ENCODE data around the gene PXDN. TPM values are rescaled to one million over a fixed set of nuclear protein-coding genes. Genes with fewer than 3 reads are reported as not detected.

The PXDN gene
- total RNA-seq, 1 experiment from 2014 or later, result 96.1 TPM

- CTCF ChIA-PET, result interaction anchor here (0.8 kb wide), 1 partner anchor 29 kb away, joined by 3 read pairs; no protein-coding TSS in a partner anchor
- BruUV-seq (replicated peaks), result no TSS peak
- TF ChIP-seq CTCF (IDR thresholded peaks at IDR 0.05; ENCODE audit: unreplicated experiment), result no peak
- Mint-ChIP-seq H3K27me3 (ENCODE audit: insufficient read depth, unreplicated experiment) (no peaks in the 10 kb centered on the region), H3K36me3 (ENCODE audit: insufficient read depth, unreplicated experiment) (no peaks in the 10 kb centered on the region), H3K4me1 (ENCODE audit: insufficient read depth, unreplicated experiment) (no peaks in the 10 kb centered on the region), H3K27ac (ENCODE audit: low read depth, unreplicated experiment) (no peak overlapping the region), H3K4me3 (ENCODE audit: unreplicated experiment) (no peak overlapping the region), H3K9me3 (ENCODE audit: unreplicated experiment) (no peaks in the 10 kb centered on the region)
- POLR2A ChIA-PET, result no interaction called here
- intact Hi-C loops (cut with micrococcal nuclease), result no loop called here
- DNase-seq (ENCODE audit: unreplicated experiment), result no peak
Observed at GRCh38 chr2:1788478-1788959, 44.2 kb upstream of the PXDN start.

GRCh38 chr2:1787755-1788477, 43.6 kb upstream of the PXDN start:
- BruUV-seq (replicated peaks), result no TSS peak
- Mint-ChIP-seq H3K4me3 (ENCODE audit: unreplicated experiment) (no peak overlapping the region), H3K27me3 (ENCODE audit: insufficient read depth, unreplicated experiment) (no peaks in the 10 kb centered on the region), H3K27ac (ENCODE audit: low read depth, unreplicated experiment) (no peak overlapping the region), H3K36me3 (ENCODE audit: insufficient read depth, unreplicated experiment) (no peaks in the 10 kb centered on the region), H3K4me1 (ENCODE audit: insufficient read depth, unreplicated experiment) (no peaks in the 10 kb centered on the region), H3K9me3 (ENCODE audit: unreplicated experiment) (no peaks in the 10 kb centered on the region)
- no peak for DNase-seq (ENCODE audit: unreplicated experiment)
- ChIA-PET POLR2A (no interaction called here), CTCF (interaction anchor here (0.5 to 1.0 kb wide), 5 partner anchors 13 to 1048 kb away, joined by 3 to 4 read pairs (median 3); no protein-coding TSS in a partner anchor)
- no peak for TF ChIP-seq CTCF (IDR thresholded peaks at IDR 0.05; ENCODE audit: unreplicated experiment)
- intact Hi-C loops (cut with micrococcal nuclease), result no loop called here

GRCh38 chr2:1784986-1785617, 40.8 kb upstream of the PXDN start:
- Mint-ChIP-seq H3K27me3 (ENCODE audit: insufficient read depth, unreplicated experiment) (peaks cover 20% of the 10 kb centered on the region), H3K27ac (ENCODE audit: low read depth, unreplicated experiment) (no peak overlapping the region), H3K36me3 (ENCODE audit: insufficient read depth, unreplicated experiment) (no peaks in the 10 kb centered on the region), H3K4me3 (ENCODE audit: unreplicated experiment) (no peak overlapping the region), H3K4me1 (ENCODE audit: insufficient read depth, unreplicated experiment) (no peaks in the 10 kb centered on the region), H3K9me3 (ENCODE audit: unreplicated experiment) (no peaks in the 10 kb centered on the region)
- ChIA-PET CTCF (interaction anchor here (0.5 to 4.8 kb wide), 2 partner anchors 15 to 1692 kb away, joined by 3 to 32 read pairs; no protein-coding TSS in a partner anchor), POLR2A (no interaction called here)
- no TSS peak for BruUV-seq (replicated peaks)
- no peak for TF ChIP-seq CTCF (IDR thresholded peaks at IDR 0.05; ENCODE audit: unreplicated experiment)
- no peak for DNase-seq (ENCODE audit: unreplicated experiment)
- intact Hi-C loops (cut with micrococcal nuclease), result no loop called here

GRCh38 chr2:1784087-1784486, 39.8 kb upstream of the PXDN start:
- no peak overlapping the region for H3K4me3 Mint-ChIP-seq (ENCODE audit: unreplicated experiment)
- no peaks in the 10 kb centered on the region for H3K9me3 Mint-ChIP-seq (ENCODE audit: unreplicated experiment)
- CTCF ChIA-PET, result interaction anchor here (0.6 to 4.8 kb wide), 4 partner anchors 13 to 234 kb away, joined by 4 to 32 read pairs (median 5); no protein-coding TSS in a partner anchor
- no peaks in the 10 kb centered on the region for H3K4me1 Mint-ChIP-seq (ENCODE audit: insufficient read depth, unreplicated experiment)
- H3K27ac Mint-ChIP-seq (ENCODE audit: low read depth, unreplicated experiment), result no peak overlapping the region
- no peak for TF ChIP-seq CTCF (IDR thresholded peaks at IDR 0.05; ENCODE audit: unreplicated experiment)
- intact Hi-C loops (cut with micrococcal nuclease), result no loop called here
- DNase-seq (ENCODE audit: unreplicated experiment), result no peak
- H3K27me3 Mint-ChIP-seq (ENCODE audit: insufficient read depth, unreplicated experiment), result peaks cover 27% of the 10 kb centered on the region
- BruUV-seq (replicated peaks), result no TSS peak
- POLR2A ChIA-PET, result no interaction called here
- H3K36me3 Mint-ChIP-seq (ENCODE audit: insufficient read depth, unreplicated experiment), result no peaks in the 10 kb centered on the region
